HG03571 (cell line): Measurements from ENCODE around the gene HSPG2.
"Not testable (repeated sequence)": the region's sequence is repeated elsewhere in the genome, so short reads cannot be mapped to it uniquely, and the experiment has no call there.

Experiments
- ATAC-seq: cut with Tn5 transposase; IDR thresholded peaks from one replicate; pipeline ENCODE4 v1.9.1; 2021; ENCODE audit not compliant: unreplicated experiment

The HSPG2 gene

DNA sequence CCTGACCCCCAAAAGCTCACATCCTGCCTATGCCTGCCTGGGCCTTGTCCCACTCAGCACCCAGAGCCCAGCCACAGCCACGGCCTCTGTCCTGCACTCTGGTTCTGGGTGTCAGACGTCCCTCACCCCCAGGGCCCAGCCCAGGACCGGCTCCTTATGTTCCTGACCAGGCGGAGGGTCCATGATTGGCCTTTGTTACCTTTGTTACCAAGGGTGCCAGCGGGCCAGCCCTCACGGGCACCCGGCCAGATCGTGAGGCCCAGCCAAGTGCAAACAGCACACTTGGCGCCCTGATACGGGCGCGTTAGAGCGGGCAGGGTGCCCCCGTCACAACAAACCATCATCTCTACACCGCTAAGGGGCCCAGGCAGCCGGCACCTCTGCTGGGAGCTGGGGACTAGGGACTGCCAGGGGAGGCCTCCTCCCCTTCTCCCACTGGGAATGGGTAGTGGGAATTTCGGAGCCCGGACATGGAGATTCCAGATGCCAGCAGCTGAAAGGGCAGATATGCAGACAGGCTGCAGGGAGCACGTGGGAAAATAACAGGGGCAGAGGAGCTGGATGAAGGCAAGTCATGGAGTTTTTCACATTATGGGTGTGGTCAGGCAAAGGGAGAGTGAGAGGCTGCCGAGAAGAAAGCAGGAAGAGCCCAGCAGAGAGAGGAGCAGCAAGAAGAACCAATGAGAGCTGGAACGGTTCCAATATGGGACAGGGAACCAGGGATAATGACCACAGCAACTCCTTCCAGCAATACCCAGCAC lies 22.1 kb downstream of the HSPG2 start:
- ATAC-seq: no peak

- no peak for ATAC-seq
Measured at GRCh38 chr1:21914450-21914849, 22.7 kb downstream of the HSPG2 start.

- no peak for ATAC-seq
Measured at GRCh38 chr1:21913763-21914162, 23.3 kb downstream of the HSPG2 start.

- ATAC-seq: no peak
Measured at GRCh38 chr1:21913258-21913657, 23.9 kb downstream of the HSPG2 start.

GRCh38 chr1:21912038-21912758 lies 24.9 kb downstream of the HSPG2 start:
- ATAC-seq: no peak

GRCh38 chr1:21911205-21912001 lies 25.7 kb downstream of the HSPG2 start:
- no peak for ATAC-seq

DNA sequence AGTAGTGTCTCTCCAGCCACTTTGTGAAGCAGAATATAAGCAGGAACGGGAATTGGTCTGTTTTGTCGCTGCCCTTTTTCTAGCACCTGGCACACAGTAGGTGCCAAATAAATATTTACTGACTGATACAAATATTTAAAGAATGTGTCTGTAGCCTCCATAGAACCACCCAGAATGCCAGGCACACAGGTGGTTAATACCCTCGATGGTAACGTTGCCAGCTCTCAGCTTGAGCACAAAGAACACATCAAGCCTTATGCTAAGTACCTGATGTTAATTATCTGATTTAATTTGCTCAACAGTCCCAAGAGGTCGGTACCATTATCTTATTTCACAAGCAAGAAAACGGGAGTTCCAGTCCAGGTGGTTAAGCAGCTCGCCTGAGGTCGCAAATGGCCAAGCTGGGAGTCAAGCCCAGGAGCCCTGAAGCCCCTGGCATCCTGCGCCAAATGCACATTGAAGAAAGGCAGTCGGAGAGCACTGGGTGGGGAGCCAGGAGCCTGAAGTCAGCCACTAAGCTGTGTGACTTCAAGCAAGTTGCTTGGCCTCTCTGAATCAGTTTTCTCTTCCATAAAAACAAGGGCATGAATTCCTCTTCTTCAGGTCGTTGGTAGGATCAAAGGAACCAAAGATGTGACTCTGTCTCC lies 26.4 kb downstream of the HSPG2 start:
- ATAC-seq: no peak

DNA sequence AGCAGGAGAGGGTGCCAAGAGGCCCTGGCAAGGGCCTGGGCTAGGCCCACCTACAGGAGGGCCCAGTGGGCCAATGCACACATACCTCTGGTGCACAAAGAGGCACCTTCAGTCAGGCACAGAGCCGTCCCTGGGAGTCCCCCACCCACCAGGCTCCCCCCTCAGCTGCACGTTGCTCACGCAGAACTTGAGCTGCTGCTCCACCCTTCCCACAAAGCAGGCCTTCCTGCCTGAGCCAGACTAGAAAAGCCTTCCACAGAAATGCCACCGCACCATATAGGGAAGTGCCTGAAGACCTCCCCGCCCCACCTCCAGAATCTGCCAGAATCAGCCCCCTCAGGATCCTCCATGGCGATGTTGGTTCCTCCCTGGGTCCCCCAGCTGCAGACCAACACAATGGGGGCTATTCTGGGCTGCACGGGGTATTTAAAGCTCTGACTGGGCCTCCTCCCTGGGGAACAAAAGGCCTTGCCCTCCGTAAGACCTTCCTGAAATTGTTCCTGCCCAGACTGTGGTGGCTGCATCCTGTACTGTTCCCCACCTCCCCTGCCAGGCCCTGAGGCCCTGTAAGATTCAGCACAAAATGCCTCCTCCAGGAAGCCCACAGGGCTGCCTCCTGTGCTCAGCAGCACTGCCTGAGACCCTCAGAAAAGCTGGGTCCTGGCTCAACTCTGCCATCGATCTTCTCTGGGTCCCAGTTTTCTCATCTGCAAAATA lies 27.2 kb downstream of the HSPG2 start:
- no peak for ATAC-seq

GRCh38 chr1:21909286-21909759 lies 27.8 kb downstream of the HSPG2 start:
- ATAC-seq: no peak

DNA sequence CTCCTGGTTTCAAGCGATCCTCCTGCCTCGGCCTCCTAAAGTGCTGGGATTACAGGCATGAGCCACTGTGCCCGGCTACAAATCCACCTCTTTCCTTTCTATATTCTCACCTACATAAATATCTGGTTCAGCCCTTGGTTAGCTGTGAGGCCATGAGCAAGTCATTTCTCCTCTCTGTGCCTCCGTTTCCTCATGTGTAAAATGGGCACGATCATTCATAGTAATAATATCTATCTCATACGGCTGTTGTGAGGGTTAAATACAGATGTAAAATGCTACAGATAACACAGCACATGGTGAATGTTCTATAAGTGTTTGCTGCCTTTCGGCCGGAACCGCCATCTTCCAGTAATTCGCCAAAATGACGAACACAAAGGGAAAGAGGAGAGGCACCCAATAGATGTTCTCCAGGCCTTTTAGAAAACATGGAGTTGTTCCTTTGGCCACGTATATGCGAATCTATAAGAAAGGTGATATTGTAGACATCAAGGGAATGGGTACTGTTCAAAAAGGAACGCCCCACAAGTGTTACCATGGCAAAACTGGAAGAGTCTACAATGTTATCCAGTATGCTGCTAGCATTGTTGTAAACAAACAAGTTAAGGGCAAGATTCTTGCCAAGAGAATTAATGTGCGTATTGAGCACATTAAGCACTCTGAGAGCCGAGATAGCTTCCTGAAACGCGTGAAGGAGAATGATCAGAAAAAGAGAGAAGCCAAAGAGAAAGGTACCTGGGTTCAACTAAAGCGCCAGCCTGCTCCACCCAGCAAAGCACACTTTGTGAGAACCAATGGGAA lies 29.2 kb downstream of the HSPG2 start:
- ATAC-seq: not testable (repeated sequence)

DNA sequence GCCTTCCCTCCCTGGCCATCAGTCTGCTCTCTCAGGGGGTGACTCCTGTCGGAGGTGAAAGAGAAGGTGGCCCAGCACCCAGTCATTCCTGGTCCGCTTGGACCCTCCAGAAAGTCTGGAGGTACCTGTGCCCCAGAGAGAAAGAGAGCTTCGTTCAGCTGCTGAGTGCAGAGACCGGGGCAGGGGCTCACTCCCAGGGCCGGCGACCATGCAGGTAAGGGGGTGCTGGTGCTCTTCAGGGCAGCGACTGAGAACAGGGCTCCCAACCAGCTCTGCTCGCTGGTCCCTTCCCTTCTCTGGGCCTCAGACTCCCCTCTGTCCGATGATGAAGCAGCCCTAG lies 30.1 kb downstream of the HSPG2 start:
- ATAC-seq: no peak

DNA sequence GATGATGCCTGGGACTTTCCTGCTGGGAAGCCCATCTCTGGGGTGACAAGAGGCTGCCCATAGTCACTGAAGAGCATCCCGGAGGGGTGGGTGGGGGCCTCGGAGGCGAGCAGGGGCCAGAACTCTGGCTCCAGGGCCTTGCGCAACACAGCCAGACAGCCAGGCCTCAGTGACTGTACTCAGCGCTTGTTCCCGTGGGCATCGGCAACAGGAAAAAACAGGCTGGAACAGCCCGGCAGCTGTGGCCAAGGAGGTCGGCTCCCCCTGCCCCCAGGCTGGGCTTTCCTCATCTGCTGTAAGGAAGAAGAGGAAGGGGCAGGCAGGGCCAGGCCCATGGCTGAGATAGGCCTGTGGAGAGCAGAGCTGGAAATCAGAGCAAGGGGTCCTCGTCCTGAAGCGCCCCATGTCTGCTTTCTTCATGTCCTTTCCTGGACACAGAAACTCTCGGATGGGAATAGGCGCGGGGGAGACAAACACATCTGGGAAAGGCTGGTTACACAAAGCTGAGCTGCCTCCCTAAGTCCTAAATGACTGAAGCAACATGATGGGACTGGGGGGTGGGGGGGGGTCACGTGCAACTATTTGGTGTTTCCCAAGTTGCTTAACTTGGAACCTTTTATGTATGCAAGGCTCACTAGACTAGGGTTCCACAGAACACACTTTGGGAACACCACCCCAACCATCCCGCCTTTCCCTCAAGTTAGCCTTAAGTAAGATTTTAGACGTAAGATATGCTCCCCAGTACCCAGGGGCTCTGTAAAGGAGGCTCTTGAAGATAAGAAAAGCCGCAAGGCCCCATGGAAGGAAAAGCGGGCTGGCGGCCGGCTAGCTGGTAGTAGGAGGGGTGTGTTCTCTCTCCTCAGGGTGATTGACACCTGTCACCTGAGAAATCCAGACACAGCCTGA lies 30.7 kb downstream of the HSPG2 start:
- ATAC-seq: no peak

DNA sequence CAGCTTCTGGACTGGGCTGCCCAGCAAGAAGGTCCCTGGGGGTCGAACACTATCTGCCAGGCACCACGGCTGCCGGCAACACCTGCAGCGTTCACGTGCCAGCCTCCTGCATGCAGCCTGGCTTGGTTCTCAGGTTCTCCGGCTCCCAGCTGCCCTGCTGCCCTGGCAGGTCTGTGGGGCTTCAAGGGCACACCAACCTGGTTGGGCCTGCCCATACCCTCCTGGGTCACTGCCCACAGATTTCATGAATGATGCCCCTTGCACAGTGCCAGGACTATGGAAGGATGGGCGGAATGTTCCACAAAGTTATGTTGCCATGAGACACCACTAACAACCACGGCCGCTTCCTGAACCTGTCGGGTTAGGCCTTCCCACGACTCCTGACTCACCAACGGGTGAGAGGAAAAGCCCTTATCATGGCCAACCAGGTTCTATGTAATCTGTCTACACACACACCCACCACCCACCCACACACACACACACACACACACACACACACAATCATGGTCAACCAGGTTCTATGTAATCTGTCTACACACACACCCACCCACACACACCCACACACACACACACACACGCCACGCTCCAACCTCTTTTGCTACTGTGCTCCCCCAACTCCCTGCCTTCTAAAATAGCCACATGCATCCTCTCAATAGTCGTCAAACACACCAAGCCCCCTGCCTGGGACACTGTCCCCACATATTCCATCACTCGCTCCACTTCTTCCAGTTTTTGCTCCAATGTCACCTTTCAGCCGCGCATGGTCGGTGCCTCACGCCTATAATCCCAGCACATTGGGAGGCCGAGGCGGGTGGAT lies 32.2 kb downstream of the HSPG2 start:
- ATAC-seq: no peak

- no peak for ATAC-seq
Measured at GRCh38 chr1:21904454-21904703, 32.7 kb downstream of the HSPG2 start.

DNA sequence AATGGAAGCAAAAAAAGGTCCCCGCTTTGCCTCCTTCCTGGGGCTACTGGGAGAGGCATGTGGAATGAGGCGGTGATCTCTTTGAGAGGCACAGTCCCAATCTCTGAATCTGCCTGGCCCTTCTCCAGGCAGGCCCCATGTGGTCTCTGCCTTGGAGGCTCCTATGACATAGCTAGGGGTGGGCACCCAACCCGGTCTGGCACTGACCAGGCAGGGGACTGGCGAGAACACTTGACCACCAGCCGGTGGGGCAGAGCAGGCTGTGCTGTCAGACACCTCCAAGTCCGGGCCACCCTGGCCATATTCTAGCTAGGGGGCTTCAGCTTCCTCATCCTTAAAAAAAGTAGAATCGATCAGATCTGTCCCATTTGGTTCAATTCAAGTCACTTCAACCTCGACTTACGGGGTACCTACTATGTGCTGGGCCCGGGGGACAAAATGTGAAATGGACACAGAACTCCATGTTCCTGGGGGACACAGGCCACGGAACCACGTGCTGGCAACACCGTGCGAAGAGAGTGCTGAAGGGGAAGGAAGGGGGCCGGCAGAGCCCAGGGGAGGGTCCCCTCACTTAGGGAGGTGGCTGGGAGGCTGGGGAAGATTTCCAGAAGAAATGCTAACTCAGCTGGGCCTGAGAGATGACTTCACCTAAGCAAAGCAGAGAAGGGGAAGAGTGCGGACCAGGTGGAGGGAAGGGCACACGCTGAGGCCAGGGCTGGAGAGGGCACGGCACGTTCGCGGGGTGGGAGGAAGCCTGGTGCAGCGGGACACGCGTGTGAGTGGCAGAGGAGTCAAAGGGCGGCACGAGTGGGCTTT lies 33.3 kb downstream of the HSPG2 start:
- ATAC-seq: no peak

GRCh38 chr1:21902026-21903012 lies 34.8 kb downstream of the HSPG2 start:
- ATAC-seq: no peak
